HepG2 (cell line): Measurements from ENCODE around the gene CCDC3. TPM values are rescaled to one million over a fixed set of nuclear protein-coding genes. Genes with fewer than 3 reads are reported as not detected.

ENCODE experiments used
- ATAC-seq: fragments of 200-7000 bp; cut with Tn5 transposase; 3 replicates; pipeline ENCODE4 v1.9.1; 2020; ENCODE audit warnings: mild to moderate bottlenecking, moderate library complexity
- BruUV-seq: library from RNA; stranded (reverse); fragments of 400-500 nt; replicated peaks from 2 replicates; lab custom pipeline; 2021; lab: Mats Ljungman, UMichigan
- CTCF ChIA-PET: fragments of 300-600 bp; formaldehyde crosslinking; extraction: SDS; loops from one replicate; lab custom pipeline; 2021; ENCODE audit warnings: low total read pairs, inconsistent platforms, low intra/inter-chr PET ratio; lab: Yijun Ruan, JAX
- POLR2A ChIA-PET: fragments of 350-600 bp; sonication (Branson Sonifier 250); formaldehyde crosslinking; loops from one replicate; lab custom pipeline; 2020; ENCODE audit warnings: antibody characterized with exemption, inconsistent platforms; lab: Yijun Ruan, JAX
- DNase-seq: peaks from one replicate; pipeline ENCODE4 v3.0.0-alpha.2; 2015; ENCODE audit warnings: low spot score
- FAIRE-seq: peaks from 3 replicates; lab custom pipeline; 2011; peaks lifted over from hg19 to GRCh38; lab: Jason Lieb, UNC
- H2AFZ ChIP-seq: one replicate; pipeline ENCODE4 v1.6.1; 2011; ENCODE audit warnings: low read length, inconsistent platforms
- H3K27ac ChIP-seq: fragments of 300-600 bp; 3 replicates; pipeline ENCODE4 v1.8.0; 2011; ENCODE audit warnings: mixed run types, mild to moderate bottlenecking, mixed read lengths, low read length, inconsistent platforms; ENCODE audit not compliant: insufficient read depth; ENCODE audit errors: extremely low read length
- H3K27me3 ChIP-seq, 2 experiments: fragments of 200-600 bp in 1 of 2; 2 replicates in 1 of 2; 3 replicates in 1 of 2; pipeline versions ENCODE4 v1.6.0 to v1.8.0; 2011; ENCODE audit warnings: low read length in 2 of 2, mild to moderate bottlenecking in 2 of 2, moderate library complexity in 2 of 2, inconsistent platforms in 1 of 2; ENCODE audit not compliant: insufficient read depth in 2 of 2, control insufficient read depth in 1 of 2
- H3K36me3 ChIP-seq, 2 experiments: fragments of 200-600 bp in 1 of 2; replicated peaks in 1 of 2; 2 replicates in 1 of 2; 3 replicates in 1 of 2; pipeline versions ENCODE4 v1.5.1 to v1.8.0; 2011; ENCODE audit warnings: low read length in 2 of 2, inconsistent platforms in 1 of 2; ENCODE audit not compliant: insufficient read depth in 2 of 2, control insufficient read depth in 1 of 2
- H3K4me1 ChIP-seq: 2 replicates; pipeline ENCODE4 v1.5.1; 2012; ENCODE audit warnings: low read length, inconsistent platforms; ENCODE audit not compliant: insufficient read depth
- H3K4me2 ChIP-seq: 2 replicates; pipeline ENCODE4 v1.6.0; 2011; ENCODE audit warnings: low read depth, low read length, inconsistent platforms
- H3K4me3 ChIP-seq, 3 experiments: fragments of 200-600 bp in 1 of 3; sonication (generic), shearing (Covaris generic) in 1 of 3; replicated peaks in 1 of 3; 2 replicates each; pipeline ENCODE4 v1.5.1; 2011 to 2016; ENCODE audit warnings: low read length in 3 of 3, inconsistent platforms in 2 of 3, low read depth in 2 of 3, mild to moderate bottlenecking in 2 of 3, control low read depth in 1 of 3, mixed read lengths in 1 of 3; ENCODE audit not compliant: insufficient read depth in 1 of 3
- H3K79me2 ChIP-seq: one replicate; pipeline ENCODE4 v1.6.1; 2011; ENCODE audit warnings: low read length, inconsistent platforms; ENCODE audit not compliant: insufficient read depth
- H3K9ac ChIP-seq: 2 replicates; pipeline ENCODE4 v1.6.0; 2011; ENCODE audit warnings: mild to moderate bottlenecking, low read depth, low read length, inconsistent platforms; ENCODE audit not compliant: insufficient read depth
- H3K9me3 ChIP-seq: 2 replicates; pipeline ENCODE4 v1.5.1; 2012; ENCODE audit warnings: mild to moderate bottlenecking, low read length
- H4K20me1 ChIP-seq: 2 replicates; pipeline ENCODE4 v1.6.0; 2011; ENCODE audit warnings: inconsistent platforms, mild to moderate bottlenecking, low read length, moderate library complexity; ENCODE audit not compliant: insufficient read depth
- CEBPG ChIP-seq: IDR thresholded peaks from 2 replicates; pipeline ENCODE4 v1.6.1; 2016
- DR1 ChIP-seq: sonication (generic); formaldehyde crosslinking; IDR thresholded peaks from 2 replicates; pipeline ENCODE4 v1.8.0; 2021; ENCODE audit warnings: mild to moderate bottlenecking, missing genetic modification reagents, inconsistent platforms
- GTF3A ChIP-seq: sonication (generic); formaldehyde crosslinking; conservative IDR thresholded peaks from 2 replicates; pipeline ENCODE4 v1.4.0; 2020; ENCODE audit warnings: mild to moderate bottlenecking, missing genetic modification reagents
- SOX5 ChIP-seq: IDR thresholded peaks from 2 replicates; pipeline ENCODE4 v1.6.1; 2016; ENCODE audit warnings: borderline replicate concordance
- SRSF1 ChIP-seq: fragments of 200-400 bp; formaldehyde crosslinking; optimal IDR thresholded peaks from 2 replicates; pipeline ENCODE3; 2017; ENCODE audit warnings: mild to moderate bottlenecking, low read depth, low read length, moderate library complexity
- SRSF9 ChIP-seq: fragments of 200-400 bp; formaldehyde crosslinking; IDR thresholded peaks from 2 replicates; pipeline ENCODE4 v1.6.1; 2018; ENCODE audit warnings: borderline replicate concordance, mild to moderate bottlenecking, low read depth, low read length; ENCODE audit not compliant: insufficient read depth, poor library complexity, severe bottlenecking
- TAF1 ChIP-seq: sonication (generic); formaldehyde crosslinking; IDR thresholded peaks from 2 replicates; pipeline ENCODE4 v1.4.0; 2020; ENCODE audit warnings: missing genetic modification reagents
- TBP ChIP-seq: sonication (generic); formaldehyde crosslinking; IDR thresholded peaks from 2 replicates; pipeline ENCODE4 v1.5.0; 2020; ENCODE audit warnings: missing genetic modification reagents
- TCF7L2 ChIP-seq: IDR thresholded peaks from 2 replicates; pipeline ENCODE4 v1.6.1; 2011; ENCODE audit warnings: mild to moderate bottlenecking, low read depth, low read length, moderate library complexity
- ZFP36 ChIP-seq: fragments of 150-350 bp; IDR thresholded peaks from 2 replicates; pipeline ENCODE4 v1.6.1; 2018; ENCODE audit warnings: borderline replicate concordance, low read length, low read depth; ENCODE audit not compliant: partially characterized antibody
- ZKSCAN8 ChIP-seq: IDR thresholded peaks from 2 replicates; pipeline ENCODE4 v1.6.1; 2016; ENCODE audit warnings: borderline replicate concordance, missing genetic modification reagents, missing compliant biosample characterization
- ZNF121 ChIP-seq: sonication (generic); formaldehyde crosslinking; IDR thresholded peaks from 2 replicates; pipeline ENCODE4 v1.5.0; 2020; ENCODE audit warnings: mild to moderate bottlenecking, missing genetic modification reagents
- ZNF713 ChIP-seq: sonication (generic); formaldehyde crosslinking; IDR thresholded peaks from 2 replicates; pipeline ENCODE4 v1.4.0; 2020; ENCODE audit warnings: mild to moderate bottlenecking, missing genetic modification reagents
- ZNF768 ChIP-seq: sonication (generic); formaldehyde crosslinking; IDR thresholded peaks from 2 replicates; pipeline ENCODE4 v1.4.0; 2020; ENCODE audit warnings: missing genetic modification reagents
- ZNF891 ChIP-seq: sonication (generic); formaldehyde crosslinking; IDR thresholded peaks from 2 replicates; pipeline ENCODE4 v1.5.0; 2020; ENCODE audit warnings: mild to moderate bottlenecking, missing genetic modification reagents
- ZSCAN12 ChIP-seq: sonication (generic); formaldehyde crosslinking; IDR thresholded peaks from 2 replicates; pipeline ENCODE4 v1.9.0; 2021; ENCODE audit warnings: mild to moderate bottlenecking, missing genetic modification reagents
- WGBS: methylation state at CpG from one replicate; pipeline ENCODE4 v1.1.6; 2017; ENCODE audit warnings: low lambda C conversion rate; 5-methylcytosine and 5-hydroxymethylcytosine counted together
- in situ Hi-C: cut with HindIII; loops from 2 replicates; pipeline ENCODE4 v1.10.0; 2017; ENCODE audit warnings: low pct_unique_long_range_greater_than_20kb; ENCODE audit not compliant: extremely low pct_ligation_motif_present
- intact Hi-C: fragments of 100-400 bp; cut with micrococcal nuclease; formaldehyde crosslinking; loops from one replicate; pipeline ENCODE4 v1.10.0; 2022; ENCODE audit not compliant: unreplicated experiment
- polyA plus RNA-seq, 8 experiments: library from polyadenylated mRNA; depleted of rRNA in 3 of 8; stranded (reverse) in 7 of 8; unstranded in 1 of 8; fragments of >200 nt; fragmentation: Illumina TruSeq in 4 of 8; extraction: Trizol in 4 of 8; gene quantifications; 2 replicates each; pipeline versions ENCODE4 v1.2.1 to v1.2.3, GENCODE V29; 2011 to 2016; ENCODE audit warnings: low read depth in 4 of 8, missing spikeins in 1 of 8, mixed read lengths in 1 of 8; ENCODE audit not compliant: insufficient read depth in 1 of 8
- total RNA-seq, 5 experiments: library from RNA; depleted of rRNA; stranded (reverse); fragments of >200 nt; fragmentation: Illumina TruSeq; extraction: Trizol; gene quantifications; 2 replicates each; pipeline ENCODE4 v1.2.3, GENCODE V29; 2016; ENCODE audit warnings: low read depth in 1 of 5
- TF ChIP-seq, protein P1 (sequence below): sonication (generic); formaldehyde crosslinking; IDR thresholded peaks from 2 replicates; pipeline ENCODE4 v1.5.1; 2020; ENCODE audit warnings: mild to moderate bottlenecking, missing genetic modification reagents, moderate library complexity
- TF ChIP-seq, protein P2 (sequence below): sonication (generic); formaldehyde crosslinking; IDR thresholded peaks from 2 replicates; pipeline ENCODE4 v1.4.0; 2020; ENCODE audit warnings: mild to moderate bottlenecking, missing genetic modification reagents
- TF ChIP-seq, protein P3 (sequence below): sonication (generic); formaldehyde crosslinking; IDR thresholded peaks from 2 replicates; pipeline ENCODE4 v1.5.0; 2020; ENCODE audit warnings: missing genetic modification reagents

Gene CCDC3
- total and polyA plus RNA-seq, 2 of the 13 experiments (the other 11 are each of a cell fraction or from before 2014, with no cell fraction given): not detected

DNA sequence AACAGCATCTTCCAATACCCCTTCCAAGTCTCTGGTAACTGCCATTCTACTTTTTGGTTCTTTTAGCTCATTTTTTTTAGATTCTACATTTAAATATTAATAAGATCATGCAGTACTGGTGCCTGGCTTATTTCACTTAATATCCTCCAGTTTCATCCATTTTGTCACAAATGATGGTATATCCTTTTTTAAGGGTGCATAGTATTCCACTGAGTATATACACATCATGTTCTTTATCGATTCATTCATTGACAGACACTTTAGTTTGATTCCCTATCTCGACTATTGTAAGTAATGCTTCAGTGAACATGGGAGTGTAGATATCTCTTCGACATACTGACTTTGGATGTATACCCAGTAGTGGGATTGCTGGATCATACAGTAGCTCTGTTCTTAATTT, 89.7 kb downstream of the CCDC3 start (continued):
- TF ChIP-seq, protein P1, sequence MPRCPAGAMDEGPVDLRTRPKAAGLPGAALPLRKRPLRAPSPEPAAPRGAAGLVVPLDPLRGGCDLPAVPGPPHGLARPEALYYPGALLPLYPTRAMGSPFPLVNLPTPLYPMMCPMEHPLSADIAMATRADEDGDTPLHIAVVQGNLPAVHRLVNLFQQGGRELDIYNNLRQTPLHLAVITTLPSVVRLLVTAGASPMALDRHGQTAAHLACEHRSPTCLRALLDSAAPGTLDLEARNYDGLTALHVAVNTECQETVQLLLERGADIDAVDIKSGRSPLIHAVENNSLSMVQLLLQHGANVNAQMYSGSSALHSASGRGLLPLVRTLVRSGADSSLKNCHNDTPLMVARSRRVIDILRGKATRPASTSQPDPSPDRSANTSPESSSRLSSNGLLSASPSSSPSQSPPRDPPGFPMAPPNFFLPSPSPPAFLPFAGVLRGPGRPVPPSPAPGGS: no peak

DNA sequence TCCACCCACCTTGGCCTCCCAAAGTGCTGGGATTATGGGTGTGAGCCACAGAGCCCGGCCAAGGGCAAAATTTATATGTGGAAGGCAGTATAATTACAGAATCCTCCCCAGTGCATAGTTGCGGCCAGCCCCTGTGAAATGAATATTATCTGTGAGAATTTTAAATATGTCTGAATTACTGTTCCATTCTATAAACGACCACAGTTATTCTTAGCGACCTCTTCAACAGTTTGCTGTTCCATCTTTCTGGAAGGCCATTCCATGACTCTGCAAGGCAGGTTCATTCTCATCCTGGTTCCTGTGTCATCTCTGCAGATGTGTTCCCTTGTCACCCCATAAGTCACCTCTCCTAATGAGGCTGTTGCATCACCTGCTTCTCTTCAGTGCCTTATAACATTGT, 90.7 kb downstream of the CCDC3 start:
- Histone ChIP-seq H3K9me3 (no peaks in the 10 kb centered on the region), H3K27ac (no peak overlapping the region), H3K4me2 (no peak overlapping the region), H2AFZ (no peak overlapping the region), H3K79me2 (no peaks in the 10 kb centered on the region), H3K9ac (no peak overlapping the region), H3K36me3 (no peaks in the 10 kb centered on the region), H3K4me3 (no peak overlapping the region), H4K20me1 (no peaks in the 10 kb centered on the region), H3K27me3 (no peaks in the 10 kb centered on the region), H3K4me1 (no peaks in the 10 kb centered on the region)
- ChIA-PET POLR2A (no interaction called here), CTCF (no interaction called here)
- DNase-seq: no peak
- BruUV-seq: no TSS peak
- WGBS: 0% methylated on average over 4 of the region's 4 CpGs
- intact Hi-C loops: no loop called here
- no peak for FAIRE-seq
- no peak for ATAC-seq
- in situ Hi-C loops: no loop called here
- TF ChIP-seq CEBPG (CRISPR knock-in tag) (no peak), ZFP36 (no peak), ZSCAN12 (CRISPR knock-in tag) (no peak), SOX5 (CRISPR knock-in tag) (no peak), SRSF1 (no peak), ZNF891 (CRISPR knock-in tag) (no peak), ZNF121 (CRISPR knock-in tag) (no peak), DR1 (no peak), TBP (CRISPR knock-in tag) (no peak), ZNF713 (CRISPR knock-in tag) (no peak), GTF3A (CRISPR knock-in tag) (no peak), ZKSCAN8 (CRISPR knock-in tag) (no peak), TCF7L2 (no peak), SRSF9 (no peak), ZNF768 (no peak), TAF1 (CRISPR knock-in tag) (no peak)
- TF ChIP-seq, protein P2, sequence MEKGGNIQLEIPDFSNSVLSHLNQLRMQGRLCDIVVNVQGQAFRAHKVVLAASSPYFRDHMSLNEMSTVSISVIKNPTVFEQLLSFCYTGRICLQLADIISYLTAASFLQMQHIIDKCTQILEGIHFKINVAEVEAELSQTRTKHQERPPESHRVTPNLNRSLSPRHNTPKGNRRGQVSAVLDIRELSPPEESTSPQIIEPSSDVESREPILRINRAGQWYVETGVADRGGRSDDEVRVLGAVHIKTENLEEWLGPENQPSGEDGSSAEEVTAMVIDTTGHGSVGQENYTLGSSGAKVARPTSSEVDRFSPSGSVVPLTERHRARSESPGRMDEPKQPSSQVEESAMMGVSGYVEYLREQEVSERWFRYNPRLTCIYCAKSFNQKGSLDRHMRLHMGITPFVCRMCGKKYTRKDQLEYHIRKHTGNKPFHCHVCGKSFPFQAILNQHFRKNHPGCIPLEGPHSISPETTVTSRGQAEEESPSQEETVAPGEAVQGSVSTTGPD: no peak
- TF ChIP-seq, protein P3, sequence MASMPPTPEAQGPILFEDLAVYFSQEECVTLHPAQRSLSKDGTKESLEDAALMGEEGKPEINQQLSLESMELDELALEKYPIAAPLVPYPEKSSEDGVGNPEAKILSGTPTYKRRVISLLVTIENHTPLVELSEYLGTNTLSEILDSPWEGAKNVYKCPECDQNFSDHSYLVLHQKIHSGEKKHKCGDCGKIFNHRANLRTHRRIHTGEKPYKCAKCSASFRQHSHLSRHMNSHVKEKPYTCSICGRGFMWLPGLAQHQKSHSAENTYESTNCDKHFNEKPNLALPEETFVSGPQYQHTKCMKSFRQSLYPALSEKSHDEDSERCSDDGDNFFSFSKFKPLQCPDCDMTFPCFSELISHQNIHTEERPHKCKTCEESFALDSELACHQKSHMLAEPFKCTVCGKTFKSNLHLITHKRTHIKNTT (CRISPR knock-in tag): no peak
